Measurements from ENCODE around the gene TAF11L2.
"Not testable (repeated sequence)": the region's sequence is repeated elsewhere in the genome, so short reads cannot be mapped to it uniquely, and the experiment has no call there.

Gene TAF11L2

GRCh38 chr5:17463653-17464052, 34.4 kb upstream of the TAF11L2 start:
- no peak overlapping the region for H3K27ac ChIP-seq (replicated peaks)
- TF ChIP-seq REST (IDR thresholded peaks at IDR 0.05; ENCODE audit: insufficient replicate concordance, low read depth), result no peak
- TF ChIP-seq GABPA (IDR thresholded peaks at IDR 0.05; ENCODE audit: low read depth), result no peak
- no peak for TF ChIP-seq CTCF (IDR thresholded peaks at IDR 0.05; ENCODE audit: insufficient read depth, low read length)
- no peak for TF ChIP-seq SPI1 (IDR thresholded peaks at IDR 0.05; ENCODE audit: borderline replicate concordance, low read depth)
- no peak for TF ChIP-seq POLR2AphosphoS5 (IDR thresholded peaks at IDR 0.05; ENCODE audit: low read depth)
- DNase-seq (ENCODE audit: low read depth in 1 of 2, low spot score in 1 of 2), result no peak

GRCh38 chr5:17470064-17470463, 28.0 kb upstream of the TAF11L2 start:
- Histone ChIP-seq H3K4me3 (replicated peaks; ENCODE audit: insufficient read depth, low read length) (no peak overlapping the region), H3K27ac (replicated peaks) (no peak overlapping the region), H3K27me3 (ENCODE audit: insufficient read depth, poor library complexity, severe bottlenecking) (no peaks in the 10 kb centered on the region)
- TF ChIP-seq GABPA (IDR thresholded peaks at IDR 0.05; ENCODE audit: low read depth) (no peak), SPI1 (IDR thresholded peaks at IDR 0.05; ENCODE audit: borderline replicate concordance, low read depth) (no peak), CTCF (IDR thresholded peaks at IDR 0.05; ENCODE audit: insufficient read depth, low read length) (no peak), REST (IDR thresholded peaks at IDR 0.05; ENCODE audit: insufficient replicate concordance, low read depth) (no peak), POLR2AphosphoS5 (IDR thresholded peaks at IDR 0.05; ENCODE audit: low read depth) (no peak)
- DNase-seq (ENCODE audit: low read depth in 1 of 2, low spot score in 1 of 2), result no peak

More at GRCh38 chr5:17463653-17464052, 34.4 kb upstream of the TAF11L2 start:
- no peaks in the 10 kb centered on the region for H3K27me3 ChIP-seq (ENCODE audit: insufficient read depth, poor library complexity, severe bottlenecking)
- H3K4me3 ChIP-seq (replicated peaks; ENCODE audit: insufficient read depth, low read length), result no peak overlapping the region

- not testable (repeated sequence) for H3K4me3 ChIP-seq (replicated peaks; ENCODE audit: insufficient read depth, low read length); DNase-seq (ENCODE audit: low read depth in 1 of 2, low spot score in 1 of 2); H3K27me3 ChIP-seq (ENCODE audit: insufficient read depth, poor library complexity, severe bottlenecking); H3K27ac ChIP-seq (replicated peaks)
These were observed 23.0 kb upstream of the TAF11L2 start for GRCh38 chr5:17475064-17475463.

GRCh38 chr5:17477043-17477442, 21.0 kb upstream of the TAF11L2 start:
- no peak overlapping the region for H3K4me3 ChIP-seq (replicated peaks; ENCODE audit: insufficient read depth, low read length)
- no peak for DNase-seq (ENCODE audit: low read depth in 1 of 2, low spot score in 1 of 2)
- no peak for TF ChIP-seq CTCF (IDR thresholded peaks at IDR 0.05; ENCODE audit: insufficient read depth, low read length)
- no peak for TF ChIP-seq GABPA (IDR thresholded peaks at IDR 0.05; ENCODE audit: low read depth)
- no peaks in the 10 kb centered on the region for H3K27me3 ChIP-seq (ENCODE audit: insufficient read depth, poor library complexity, severe bottlenecking)
- no peak overlapping the region for H3K27ac ChIP-seq (replicated peaks)
